SK-N-SH (cell line): ENCODE data around the gene LPCAT2. TPM values are rescaled to one million over a fixed set of nuclear protein-coding genes. Genes with fewer than 3 reads are reported as not detected.

ENCODE experiments used
- CTCF ChIA-PET: fragments of 300-600, 350-600 bp; formaldehyde crosslinking; extraction: SDS; loops from one replicate; lab custom pipeline; 2021; lab: Yijun Ruan, JAX
- POLR2A ChIA-PET: fragments of 350-600 bp; sonication (Branson Sonifier 250); formaldehyde crosslinking; extraction: SDS; loops from one replicate; lab custom pipeline; 2020; ENCODE audit warnings: antibody characterized with exemption, inconsistent platforms; lab: Yijun Ruan, JAX
- DNase-seq: peaks from one replicate; pipeline ENCODE4 v3.0.0; 2012
- H2AFZ ChIP-seq: fragments of 200-600 bp; sonication (generic); 2 replicates; pipeline ENCODE4 v1.8.1; 2016; ENCODE audit warnings: antibody characterized with exemption, mild to moderate bottlenecking, low read depth
- H3F3A ChIP-seq: fragments of 200-600 bp; sonication (generic); replicated peaks from 2 replicates; pipeline ENCODE3; 2016; ENCODE audit warnings: antibody characterized with exemption, mild to moderate bottlenecking; ENCODE audit not compliant: insufficient read depth
- H3K27ac ChIP-seq, 2 experiments: fragments of 200-500 bp in 1 of 2; fragments of 200-600 bp in 1 of 2; sonication (Bioruptor generic) in 1 of 2; sonication (generic), shearing (Covaris generic) in 1 of 2; 2 replicates each; pipeline versions ENCODE4 v1.5.1 to v1.6.1; 2014 to 2016; ENCODE audit warnings: low read depth in 2 of 2, inconsistent platforms in 1 of 2, low read length in 1 of 2, mild to moderate bottlenecking in 1 of 2, mixed read lengths in 1 of 2
- H3K27me3 ChIP-seq: fragments of 200-600 bp; sonication (generic), shearing (Covaris generic); 2 replicates; pipeline ENCODE4 v1.6.1; 2016; ENCODE audit warnings: mixed run types; ENCODE audit not compliant: insufficient read depth
- H3K36me3 ChIP-seq, 2 experiments: fragments of 200-500 bp in 1 of 2; fragments of 200-600 bp in 1 of 2; sonication (Bioruptor generic) in 1 of 2; sonication (generic) in 1 of 2; replicated peaks in 1 of 2; 2 replicates each; pipeline versions ENCODE3 to v1.5.1; 2014 to 2016; ENCODE audit warnings: low read length in 1 of 2, mild to moderate bottlenecking in 1 of 2; ENCODE audit not compliant: insufficient read depth in 2 of 2, control insufficient read depth in 1 of 2
- H3K4me1 ChIP-seq, 2 experiments: fragments of 200-500 bp in 1 of 2; fragments of 200-600 bp in 1 of 2; sonication (Bioruptor generic) in 1 of 2; sonication (generic), shearing (Covaris generic) in 1 of 2; 2 replicates each; pipeline versions ENCODE4 v1.5.1 to v1.6.1; 2014 to 2016; ENCODE audit warnings: low read depth in 1 of 2, low read length in 1 of 2, mixed run types in 1 of 2; ENCODE audit not compliant: insufficient read depth in 2 of 2, control insufficient read depth in 1 of 2
- H3K4me2 ChIP-seq: fragments of 200-600 bp; sonication (generic), shearing (Covaris generic); 2 replicates; pipeline ENCODE4 v1.6.1; 2017; ENCODE audit warnings: mixed run types
- H3K4me3 ChIP-seq, 2 experiments: fragments of 200-500 bp in 1 of 2; fragments of 200-600 bp in 1 of 2; sonication (Bioruptor generic) in 1 of 2; sonication (generic), shearing (Covaris generic) in 1 of 2; 2 replicates each; pipeline versions ENCODE4 v1.5.1 to v1.8.1; 2014 to 2016; ENCODE audit warnings: low read depth in 2 of 2, inconsistent platforms in 1 of 2, low read length in 1 of 2, mild to moderate bottlenecking in 1 of 2, mixed read lengths in 1 of 2, moderate library complexity in 1 of 2
- H3K79me2 ChIP-seq: fragments of 200-600 bp; sonication (generic); 2 replicates; pipeline ENCODE4 v1.8.1; 2017; ENCODE audit warnings: mild to moderate bottlenecking; ENCODE audit not compliant: insufficient read depth
- H3K9ac ChIP-seq: fragments of 200-600 bp; sonication (generic); 2 replicates; pipeline ENCODE4 v1.6.1; 2017; ENCODE audit warnings: mixed run types
- H3K9me2 ChIP-seq: fragments of 200-600 bp; sonication (generic); 2 replicates; pipeline ENCODE4 v1.6.1; 2017; ENCODE audit warnings: mixed run types
- H3K9me3 ChIP-seq: fragments of 200-600 bp; sonication (generic); 2 replicates; pipeline ENCODE4 v1.6.1; 2017; ENCODE audit warnings: mixed run types, mild to moderate bottlenecking, moderate library complexity
- H4K20me1 ChIP-seq: fragments of 200-600 bp; sonication (generic); 2 replicates; pipeline ENCODE4 v1.6.1; 2017; ENCODE audit warnings: mild to moderate bottlenecking, mixed run types; ENCODE audit not compliant: insufficient read depth
- EP300 ChIP-seq, 2 experiments: IDR thresholded peaks; 2 replicates each; pipeline versions ENCODE4 v1.4.0 to v1.6.1; 2012; ENCODE audit warnings: borderline replicate concordance in 1 of 2, low read depth in 1 of 2, low read length in 1 of 2
- FOXJ3 ChIP-seq: sonication (generic); formaldehyde crosslinking; IDR thresholded peaks from 2 replicates; pipeline ENCODE4 v1.5.1; 2020; ENCODE audit warnings: mild to moderate bottlenecking, missing genetic modification reagents
- FOXM1 ChIP-seq: IDR thresholded peaks from 2 replicates; pipeline ENCODE4 v1.4.0; 2012; ENCODE audit warnings: low read depth, mild to moderate bottlenecking
- GABPA ChIP-seq: IDR thresholded peaks from 2 replicates; pipeline ENCODE4 v1.4.0; 2012; ENCODE audit warnings: low read depth, mild to moderate bottlenecking
- GATA2 ChIP-seq: sonication (generic); formaldehyde crosslinking; IDR thresholded peaks from 2 replicates; pipeline ENCODE4 v1.5.0; 2020; ENCODE audit warnings: mild to moderate bottlenecking, missing genetic modification reagents
- JUND ChIP-seq: IDR thresholded peaks from 2 replicates; pipeline ENCODE4 v1.4.0; 2012
- MEF2A ChIP-seq: IDR thresholded peaks from 2 replicates; pipeline ENCODE4 v1.4.0; 2012; ENCODE audit warnings: low read depth, borderline replicate concordance
- NFIC ChIP-seq: IDR thresholded peaks from 2 replicates; pipeline ENCODE4 v1.4.0; 2012; ENCODE audit warnings: borderline replicate concordance
- NRF1 ChIP-seq: IDR thresholded peaks from 2 replicates; pipeline ENCODE4 v1.6.1; 2012; ENCODE audit warnings: low read depth, mild to moderate bottlenecking, low read length
- RAD21 ChIP-seq: IDR thresholded peaks from 2 replicates; pipeline ENCODE4 v1.6.1; 2012; ENCODE audit warnings: mild to moderate bottlenecking, low read length
- RFX5 ChIP-seq: IDR thresholded peaks from 2 replicates; pipeline ENCODE4 v1.6.1; 2012; ENCODE audit warnings: mild to moderate bottlenecking, improper control_type of control experiment, low read length
- SMC3 ChIP-seq: IDR thresholded peaks from 2 replicates; pipeline ENCODE4 v1.6.1; 2012; ENCODE audit warnings: low read depth, low read length, improper control_type of control experiment
- TAF1 ChIP-seq: IDR thresholded peaks from 2 replicates; pipeline ENCODE4 v1.6.1; 2012; ENCODE audit warnings: low read depth, mild to moderate bottlenecking, low read length, moderate library complexity, borderline replicate concordance
- TCF12 ChIP-seq: IDR thresholded peaks from 2 replicates; pipeline ENCODE4 v1.4.0; 2012
- WGBS: methylation state at CpG from one replicate; pipeline ENCODE4 v1.1.6; 2017; ENCODE audit warnings: low lambda C conversion rate; 5-methylcytosine and 5-hydroxymethylcytosine counted together
- polyA plus RNA-seq, 3 experiments: library from polyadenylated mRNA; depleted of rRNA; stranded (reverse); fragments of >200 nt; gene quantifications; 2 replicates each; pipeline ENCODE4 v1.2.3, GENCODE V29; 2012
- TF ChIP-seq, protein P1 (sequence below): fragments of 200-600 bp; sonication (generic); IDR thresholded peaks from 2 replicates; pipeline ENCODE4 v1.6.1; 2017; ENCODE audit warnings: antibody characterized with exemption, mild to moderate bottlenecking, moderate library complexity
- TF ChIP-seq, protein P2 (sequence below): IDR thresholded peaks from 2 replicates; pipeline ENCODE4 v1.4.0; 2012; ENCODE audit warnings: low read depth
- TF ChIP-seq, protein P3 (sequence below): fragments of 150-350 bp; IDR thresholded peaks from 2 replicates; pipeline ENCODE4 v1.6.1; 2017; ENCODE audit warnings: antibody characterized with exemption, low read length, low read depth, borderline replicate concordance
- TF ChIP-seq, protein P4 (sequence below): IDR thresholded peaks from 2 replicates; pipeline ENCODE4 v1.4.0; 2012; ENCODE audit warnings: low read depth, borderline replicate concordance

The LPCAT2 gene
- polyA plus RNA-seq, 1 of the 3 experiments (the other 2 are of a cell fraction) = 9.1 TPM

DNA sequence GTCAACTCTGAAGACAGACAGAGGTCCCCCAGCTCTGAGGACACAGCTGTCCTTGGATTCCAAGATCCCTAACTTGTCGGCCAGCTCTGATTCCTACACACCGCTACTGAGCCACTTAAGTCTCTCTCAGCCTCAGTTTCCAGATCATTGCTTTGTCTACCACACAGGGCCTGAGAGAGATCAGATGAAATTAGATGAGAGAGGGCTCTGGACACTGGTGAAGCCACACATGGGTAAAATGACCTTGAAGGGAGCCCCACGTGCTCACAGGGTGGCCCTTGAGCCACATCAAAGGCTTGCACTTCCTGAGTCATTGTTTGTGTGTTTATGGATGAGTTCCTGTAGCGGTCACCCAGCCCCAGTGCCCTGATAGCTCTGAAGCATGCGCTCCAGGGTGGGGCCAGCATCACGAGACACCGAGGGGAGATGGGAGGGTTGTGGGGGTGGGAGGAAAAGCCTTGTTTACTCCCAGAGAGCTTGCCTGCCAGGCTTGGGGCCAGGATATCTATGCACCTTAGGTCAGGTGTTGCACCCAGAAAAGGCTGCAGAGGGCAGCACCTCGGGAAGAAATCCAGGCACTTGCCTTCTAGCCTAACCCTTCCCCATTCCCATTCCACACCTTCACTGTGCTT lies 114.2 kb downstream of the LPCAT2 start:
- Histone ChIP-seq H3F3A (no peaks in the 10 kb centered on the region), H3K27ac (no peak overlapping the region; a peak in 1 of 4 replicates), H3K4me2 (no peak overlapping the region), H3K79me2 (no peaks in the 10 kb centered on the region), H3K4me1 (peaks cover 0 to 2% of the 10 kb centered on the region in 2 experiments; a peak in 2 of 4 replicates), H3K9me2 (no peaks in the 10 kb centered on the region; the same call in 1 of the 2 replicates), H3K9ac (no peak overlapping the region), H3K4me3 (no peak overlapping the region), H3K9me3 (no peaks in the 10 kb centered on the region), H3K36me3 (no peaks in the 10 kb centered on the region), H2AFZ (no peak overlapping the region), H4K20me1 (no peaks in the 10 kb centered on the region), H3K27me3 (no peaks in the 10 kb centered on the region)
- WGBS = 44% methylated on average over 8 of the region's 8 CpGs
- DNase-seq = peak; percentile 30
- POLR2A ChIA-PET = no interaction called here
- no peak for TF ChIP-seq TAF1
- TF ChIP-seq SMC3 = no peak
- peak; percentile 42 for TF ChIP-seq RAD21
- no peak for TF ChIP-seq JUND
- TF ChIP-seq NFIC = no peak
- TF ChIP-seq FOXJ3 (CRISPR knock-in tag) = no peak
- TF ChIP-seq MEF2A = no peak
- TF ChIP-seq RFX5 = no peak
- TF ChIP-seq, protein P1, sequence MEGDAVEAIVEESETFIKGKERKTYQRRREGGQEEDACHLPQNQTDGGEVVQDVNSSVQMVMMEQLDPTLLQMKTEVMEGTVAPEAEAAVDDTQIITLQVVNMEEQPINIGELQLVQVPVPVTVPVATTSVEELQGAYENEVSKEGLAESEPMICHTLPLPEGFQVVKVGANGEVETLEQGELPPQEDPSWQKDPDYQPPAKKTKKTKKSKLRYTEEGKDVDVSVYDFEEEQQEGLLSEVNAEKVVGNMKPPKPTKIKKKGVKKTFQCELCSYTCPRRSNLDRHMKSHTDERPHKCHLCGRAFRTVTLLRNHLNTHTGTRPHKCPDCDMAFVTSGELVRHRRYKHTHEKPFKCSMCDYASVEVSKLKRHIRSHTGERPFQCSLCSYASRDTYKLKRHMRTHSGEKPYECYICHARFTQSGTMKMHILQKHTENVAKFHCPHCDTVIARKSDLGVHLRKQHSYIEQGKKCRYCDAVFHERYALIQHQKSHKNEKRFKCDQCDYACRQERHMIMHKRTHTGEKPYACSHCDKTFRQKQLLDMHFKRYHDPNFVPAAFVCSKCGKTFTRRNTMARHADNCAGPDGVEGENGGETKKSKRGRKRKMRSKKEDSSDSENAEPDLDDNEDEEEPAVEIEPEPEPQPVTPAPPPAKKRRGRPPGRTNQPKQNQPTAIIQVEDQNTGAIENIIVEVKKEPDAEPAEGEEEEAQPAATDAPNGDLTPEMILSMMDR = peak; percentile 23; the same call in 1 of the 2 replicates
- TF ChIP-seq, protein P2, sequence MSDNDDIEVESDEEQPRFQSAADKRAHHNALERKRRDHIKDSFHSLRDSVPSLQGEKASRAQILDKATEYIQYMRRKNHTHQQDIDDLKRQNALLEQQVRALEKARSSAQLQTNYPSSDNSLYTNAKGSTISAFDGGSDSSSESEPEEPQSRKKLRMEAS = no peak
- TF ChIP-seq, protein P3, sequence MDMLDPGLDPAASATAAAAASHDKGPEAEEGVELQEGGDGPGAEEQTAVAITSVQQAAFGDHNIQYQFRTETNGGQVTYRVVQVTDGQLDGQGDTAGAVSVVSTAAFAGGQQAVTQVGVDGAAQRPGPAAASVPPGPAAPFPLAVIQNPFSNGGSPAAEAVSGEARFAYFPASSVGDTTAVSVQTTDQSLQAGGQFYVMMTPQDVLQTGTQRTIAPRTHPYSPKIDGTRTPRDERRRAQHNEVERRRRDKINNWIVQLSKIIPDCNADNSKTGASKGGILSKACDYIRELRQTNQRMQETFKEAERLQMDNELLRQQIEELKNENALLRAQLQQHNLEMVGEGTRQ = no peak
- TF ChIP-seq TCF12 = no peak
- TF ChIP-seq, protein P4, sequence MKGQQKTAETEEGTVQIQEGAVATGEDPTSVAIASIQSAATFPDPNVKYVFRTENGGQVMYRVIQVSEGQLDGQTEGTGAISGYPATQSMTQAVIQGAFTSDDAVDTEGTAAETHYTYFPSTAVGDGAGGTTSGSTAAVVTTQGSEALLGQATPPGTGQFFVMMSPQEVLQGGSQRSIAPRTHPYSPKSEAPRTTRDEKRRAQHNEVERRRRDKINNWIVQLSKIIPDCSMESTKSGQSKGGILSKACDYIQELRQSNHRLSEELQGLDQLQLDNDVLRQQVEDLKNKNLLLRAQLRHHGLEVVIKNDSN = no peak
- TF ChIP-seq NRF1 = no peak
- no peak for TF ChIP-seq GATA2 (CRISPR knock-in tag)
- no peak for TF ChIP-seq GABPA
- no peak for TF ChIP-seq FOXM1
- no peak for TF ChIP-seq EP300 (IDR thresholded peaks at IDR 0.05; ENCODE audit: borderline replicate concordance in 1 of 2, low read depth in 1 of 2, low read length in 1 of 2)
- CTCF ChIA-PET = interaction anchor here (0.6 to 2.7 kb wide), 8 partner anchors 11 to 158 kb away, joined by 3 to 17 read pairs (median 4); no protein-coding TSS in a partner anchor
